Measurements from ENCODE around the gene ERGIC1.

- TF ChIP-seq CTCF (IDR thresholded peaks at IDR 0.05; ENCODE audit: low read length) (no peak), EZH2 (optimal IDR thresholded peaks at IDR 0.05; ENCODE audit: low read depth, low read length) (no peak)
These were observed 124.4 kb downstream of the ERGIC1 start for GRCh38 chr5:172958331-172959046.
